ENCODE data around the gene ZNF683.
"Not testable (repeated sequence)": the region's sequence is repeated elsewhere in the genome, so short reads cannot be mapped to it uniquely, and the experiment has no call there.

ZNF683 gene

DNA sequence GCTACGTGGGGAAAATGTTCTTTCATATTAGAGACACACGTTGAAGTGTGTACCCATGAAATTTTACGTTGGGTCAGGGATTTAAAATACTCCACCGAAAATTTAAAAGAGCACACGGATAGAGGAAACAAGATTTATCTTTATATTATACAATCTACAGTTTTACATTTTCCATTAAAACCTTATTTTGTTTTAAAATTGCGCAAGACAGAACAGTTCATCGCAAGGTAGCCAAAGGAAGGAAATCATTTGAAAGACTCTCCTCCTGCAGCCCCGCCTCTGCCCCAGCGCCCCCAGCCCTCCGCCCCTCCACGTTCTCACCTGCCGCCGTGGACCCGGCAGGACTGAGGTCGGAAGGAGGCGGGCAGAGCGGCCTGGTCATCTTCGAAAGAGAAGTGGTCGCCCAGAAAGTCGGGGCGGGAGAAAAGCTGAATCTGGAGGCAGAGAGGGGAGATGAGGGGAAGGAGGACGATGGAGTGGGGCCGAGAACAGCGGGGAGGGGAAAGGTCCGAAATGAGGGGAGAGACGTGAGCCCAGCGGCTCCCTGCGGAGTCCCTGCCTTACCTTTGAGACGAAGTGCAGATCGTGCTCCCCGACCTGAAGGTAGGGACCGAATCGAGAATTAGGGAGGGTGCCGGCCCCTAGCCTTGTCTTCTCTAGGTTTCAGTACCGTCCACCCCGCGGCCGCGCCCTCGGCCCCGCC is 36.6 kb downstream of the ZNF683 start:
- H2BK5ac ChIP-seq (ENCODE audit: low read depth, low read length, poor library complexity, severe bottlenecking) = no peak overlapping the region
- 2% methylated on average over 36 of the region's 41 CpGs for WGBS
- no peak overlapping the region for H3K4ac ChIP-seq (ENCODE audit: low read depth in 1 of 2, low read length in 2 of 2)
- H3K9ac ChIP-seq (ENCODE audit: low read length) = peak overlapping the region; percentile 45
- no peaks in the 10 kb centered on the region for H3K36me3 ChIP-seq (ENCODE audit: control insufficient read depth in 1 of 2, insufficient read depth in 2 of 2, low read depth in 1 of 2, low read length in 2 of 2)
- peak overlapping the region; percentile 30 for H2AFZ ChIP-seq (ENCODE audit: low read depth, low read length)
- no peak overlapping the region for H4K8ac ChIP-seq (ENCODE audit: low read length)
- no peak overlapping the region for H2BK12ac ChIP-seq (ENCODE audit: low read length in 2 of 2)
- H3K27me3 ChIP-seq (ENCODE audit: control insufficient read depth in 1 of 2, insufficient read depth in 1 of 2, low read length in 2 of 2) = peaks cover 35 to 43% of the 10 kb centered on the region in 2 experiments
- H4K91ac ChIP-seq (ENCODE audit: low read length) = no peak overlapping the region
- H2BK15ac ChIP-seq (ENCODE audit: low read depth, poor library complexity, severe bottlenecking) = no peak overlapping the region
- no peak overlapping the region for H2AK5ac ChIP-seq (ENCODE audit: low read length, severe bottlenecking)
- peak overlapping the region; percentile 55 to 81 for H3K4me3 ChIP-seq (ENCODE audit: insufficient read depth in 1 of 2, low read depth in 1 of 2, low read length in 2 of 2)
- H3K9me3 ChIP-seq (ENCODE audit: control insufficient read depth, low read length) = no peaks in the 10 kb centered on the region
- no peak overlapping the region for H2BK120ac ChIP-seq (ENCODE audit: low read depth, low read length)
- H3K4me1 ChIP-seq (ENCODE audit: control insufficient read depth, insufficient read depth, low read depth, low read length) = peaks cover 10% of the 10 kb centered on the region
- H3K18ac ChIP-seq (ENCODE audit: low read depth in 1 of 2, low read length in 2 of 2) = peak overlapping the region in 1 of 2 experiments; percentile 2
- no peak overlapping the region for H3K14ac ChIP-seq (ENCODE audit: low read length in 2 of 2)
- no peak for DNase-seq
- H3K4me2 ChIP-seq (ENCODE audit: low read length, poor library complexity, severe bottlenecking) = peak overlapping the region; percentile 100
- H3K23ac ChIP-seq (ENCODE audit: low read length in 2 of 2) = no peak overlapping the region
- no peaks in the 10 kb centered on the region for H3K79me1 ChIP-seq (replicated peaks; ENCODE audit: low read length, poor library complexity, severe bottlenecking)
- no peak overlapping the region for H3K27ac ChIP-seq (ENCODE audit: low read length, poor library complexity, severe bottlenecking)

DNA sequence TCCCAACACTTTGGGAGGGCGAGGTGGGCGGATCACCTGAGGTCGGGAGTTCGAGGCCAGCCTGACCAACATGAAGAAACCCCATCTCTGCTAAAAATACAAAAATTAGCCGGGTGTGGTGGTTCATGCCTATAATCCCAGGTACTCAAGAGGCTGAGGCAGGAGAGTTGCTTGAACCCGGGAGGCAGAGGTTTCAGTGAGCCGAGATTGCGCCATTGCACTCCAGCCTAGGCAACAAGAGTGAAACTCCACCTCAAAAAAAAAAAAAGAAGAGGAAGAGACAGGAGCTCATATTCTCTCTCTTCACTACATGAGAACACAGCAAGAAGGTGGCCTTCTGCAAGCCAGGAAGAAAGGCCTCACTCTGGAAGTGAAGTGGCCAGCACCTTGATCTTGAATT is 39.2 kb downstream of the ZNF683 start:
- not testable (repeated sequence) for H3K4me1 ChIP-seq (ENCODE audit: control insufficient read depth, insufficient read depth, low read depth, low read length); H3K4me3 ChIP-seq (ENCODE audit: insufficient read depth in 1 of 2, low read depth in 1 of 2, low read length in 2 of 2); H3K79me1 ChIP-seq (replicated peaks; ENCODE audit: low read length, poor library complexity, severe bottlenecking); H2BK15ac ChIP-seq (ENCODE audit: low read depth, poor library complexity, severe bottlenecking); H3K23ac ChIP-seq (ENCODE audit: low read length in 2 of 2); H3K27ac ChIP-seq (ENCODE audit: low read length, poor library complexity, severe bottlenecking); H3K4me2 ChIP-seq (ENCODE audit: low read length, poor library complexity, severe bottlenecking); H3K9ac ChIP-seq (ENCODE audit: low read length); H3K14ac ChIP-seq (ENCODE audit: low read length in 2 of 2); H2BK120ac ChIP-seq (ENCODE audit: low read depth, low read length); H2AK5ac ChIP-seq (ENCODE audit: low read length, severe bottlenecking); H4K8ac ChIP-seq (ENCODE audit: low read length); H2BK12ac ChIP-seq (ENCODE audit: low read length in 2 of 2); H4K91ac ChIP-seq (ENCODE audit: low read length); H2BK5ac ChIP-seq (ENCODE audit: low read depth, low read length, poor library complexity, severe bottlenecking); H3K36me3 ChIP-seq (ENCODE audit: control insufficient read depth in 1 of 2, insufficient read depth in 2 of 2, low read depth in 1 of 2, low read length in 2 of 2); DNase-seq; H3K18ac ChIP-seq (ENCODE audit: low read depth in 1 of 2, low read length in 2 of 2); H2AFZ ChIP-seq (ENCODE audit: low read depth, low read length); H3K4ac ChIP-seq (ENCODE audit: low read depth in 1 of 2, low read length in 2 of 2); H3K9me3 ChIP-seq (ENCODE audit: control insufficient read depth, low read length)
- WGBS = 98% methylated on average over 4 of the region's 8 CpGs
- H3K27me3 ChIP-seq (ENCODE audit: control insufficient read depth in 1 of 2, insufficient read depth in 1 of 2, low read length in 2 of 2) = peaks cover 29 to 32% of the 10 kb centered on the region in 2 experiments

DNA sequence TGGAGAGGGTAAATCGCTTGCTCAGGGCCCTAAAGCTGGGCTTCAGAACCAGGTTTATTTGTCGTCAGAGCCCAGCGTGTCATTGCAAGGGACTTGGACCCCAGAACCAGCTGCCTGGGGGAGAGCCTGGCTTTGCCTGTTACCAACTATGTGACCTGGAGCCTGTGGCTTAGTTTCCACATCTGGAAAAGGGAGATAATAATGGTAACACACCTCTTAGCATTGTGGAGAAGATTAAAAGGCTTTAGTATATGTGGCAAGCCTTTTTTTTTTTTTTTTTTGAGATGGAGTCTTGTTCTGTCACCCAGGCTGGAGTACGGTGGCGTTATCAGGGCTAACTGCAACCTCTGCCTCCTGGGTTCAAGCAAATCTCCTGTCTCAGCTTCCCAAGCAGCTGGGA is 42.3 kb downstream of the ZNF683 start:
- no peaks in the 10 kb centered on the region for H3K9me3 ChIP-seq (ENCODE audit: control insufficient read depth, low read length)

DNA sequence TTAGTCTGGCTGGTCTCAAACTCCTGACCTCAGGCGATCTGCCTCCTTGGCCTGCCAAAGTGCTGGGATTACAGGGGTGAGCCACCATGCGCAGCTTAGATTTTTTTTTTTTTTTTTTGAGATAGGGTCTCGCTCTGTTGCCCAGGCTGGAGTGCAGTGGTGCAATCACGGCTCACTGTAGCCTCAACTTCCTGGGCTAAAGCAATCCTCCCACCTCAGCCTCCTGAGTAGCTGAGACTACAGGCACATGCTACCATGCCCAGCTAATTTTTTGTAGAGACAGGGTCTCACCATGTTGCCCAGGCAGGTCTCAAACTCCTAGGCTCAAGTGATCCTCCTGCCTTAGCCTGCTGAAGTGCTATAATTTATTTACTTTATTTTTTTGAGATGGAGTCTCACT is 43.2 kb downstream of the ZNF683 start:
- H2AFZ ChIP-seq (ENCODE audit: low read depth, low read length); H3K23ac ChIP-seq (ENCODE audit: low read length in 2 of 2); H3K4me1 ChIP-seq (ENCODE audit: control insufficient read depth, insufficient read depth, low read depth, low read length); H3K4me3 ChIP-seq (ENCODE audit: insufficient read depth in 1 of 2, low read depth in 1 of 2, low read length in 2 of 2); H2BK12ac ChIP-seq (ENCODE audit: low read length in 2 of 2); H3K27ac ChIP-seq (ENCODE audit: low read length, poor library complexity, severe bottlenecking); H2BK5ac ChIP-seq (ENCODE audit: low read depth, low read length, poor library complexity, severe bottlenecking); H3K9ac ChIP-seq (ENCODE audit: low read length); H3K36me3 ChIP-seq (ENCODE audit: control insufficient read depth in 1 of 2, insufficient read depth in 2 of 2, low read depth in 1 of 2, low read length in 2 of 2); H4K8ac ChIP-seq (ENCODE audit: low read length); H3K27me3 ChIP-seq (ENCODE audit: control insufficient read depth in 1 of 2, insufficient read depth in 1 of 2, low read length in 2 of 2); H2BK120ac ChIP-seq (ENCODE audit: low read depth, low read length); H3K14ac ChIP-seq (ENCODE audit: low read length in 2 of 2); H4K91ac ChIP-seq (ENCODE audit: low read length); H2AK5ac ChIP-seq (ENCODE audit: low read length, severe bottlenecking); H3K9me3 ChIP-seq (ENCODE audit: control insufficient read depth, low read length); H3K4me2 ChIP-seq (ENCODE audit: low read length, poor library complexity, severe bottlenecking); H3K79me1 ChIP-seq (replicated peaks; ENCODE audit: low read length, poor library complexity, severe bottlenecking); H3K18ac ChIP-seq (ENCODE audit: low read depth in 1 of 2, low read length in 2 of 2); H2BK15ac ChIP-seq (ENCODE audit: low read depth, poor library complexity, severe bottlenecking); DNase-seq; H3K4ac ChIP-seq (ENCODE audit: low read depth in 1 of 2, low read length in 2 of 2): not testable (repeated sequence)
- WGBS = 92% methylated on average over 4 of the region's 4 CpGs

More for the DNA sequence above, 42.3 kb downstream of the ZNF683 start:
- H4K8ac ChIP-seq (ENCODE audit: low read length) = no peak overlapping the region
- H2BK15ac ChIP-seq (ENCODE audit: low read depth, poor library complexity, severe bottlenecking) = no peak overlapping the region
- H3K9ac ChIP-seq (ENCODE audit: low read length) = no peak overlapping the region
- no peak overlapping the region for H4K91ac ChIP-seq (ENCODE audit: low read length)
- H3K4me2 ChIP-seq (ENCODE audit: low read length, poor library complexity, severe bottlenecking) = no peak overlapping the region
- H3K4me1 ChIP-seq (ENCODE audit: control insufficient read depth, insufficient read depth, low read depth, low read length) = peaks cover 4% of the 10 kb centered on the region
- no peak overlapping the region for H2BK12ac ChIP-seq (ENCODE audit: low read length in 2 of 2)
- DNase-seq = no peak
- H2BK120ac ChIP-seq (ENCODE audit: low read depth, low read length) = no peak overlapping the region
- H3K4ac ChIP-seq (ENCODE audit: low read depth in 1 of 2, low read length in 2 of 2) = no peak overlapping the region
- no peaks in the 10 kb centered on the region for H3K36me3 ChIP-seq (ENCODE audit: control insufficient read depth in 1 of 2, insufficient read depth in 2 of 2, low read depth in 1 of 2, low read length in 2 of 2)
- H3K27ac ChIP-seq (ENCODE audit: low read length, poor library complexity, severe bottlenecking) = no peak overlapping the region
- H3K14ac ChIP-seq (ENCODE audit: low read length in 2 of 2) = no peak overlapping the region
- no peak overlapping the region for H3K18ac ChIP-seq (ENCODE audit: low read depth in 1 of 2, low read length in 2 of 2)
- H3K79me1 ChIP-seq (replicated peaks; ENCODE audit: low read length, poor library complexity, severe bottlenecking) = no peaks in the 10 kb centered on the region
- H3K27me3 ChIP-seq (ENCODE audit: control insufficient read depth in 1 of 2, insufficient read depth in 1 of 2, low read length in 2 of 2) = peaks cover 7 to 9% of the 10 kb centered on the region in 2 experiments
- no peak overlapping the region for H2AK5ac ChIP-seq (ENCODE audit: low read length, severe bottlenecking)
- 96% methylated on average over 3 of the region's 5 CpGs for WGBS
- H2BK5ac ChIP-seq (ENCODE audit: low read depth, low read length, poor library complexity, severe bottlenecking) = no peak overlapping the region
- no peak overlapping the region for H3K23ac ChIP-seq (ENCODE audit: low read length in 2 of 2)
- no peak overlapping the region for H3K4me3 ChIP-seq (ENCODE audit: insufficient read depth in 1 of 2, low read depth in 1 of 2, low read length in 2 of 2)
- H2AFZ ChIP-seq (ENCODE audit: low read depth, low read length) = no peak overlapping the region

Measured in mesenchymal stem cell (in vitro differentiated cells and primary cell).